Right cardiac atrium (tissue), 5 donors: ENCODE data around the gene SLC6A11. TPM values are rescaled to one million over a fixed set of nuclear protein-coding genes. Genes with fewer than 3 reads are reported as not detected.

ENCODE experiments used
- ATAC-seq, 2 donors: fragments of 200-7000 bp; cut with Tn5 transposase; one replicate each; pipeline versions ENCODE4 v1.8.0 to v1.9.1; 2020; ENCODE audit warnings: moderate library complexity in 2 of 2, mild to moderate bottlenecking in 1 of 2
- DNase-seq, 3 donors: peaks; one replicate each; pipeline ENCODE4 v3.0.0-alpha.2; 2020
- H3K27ac ChIP-seq: one replicate; pipeline ENCODE4 v1.5.1; 2013; ENCODE audit warnings: mild to moderate bottlenecking, low read length, control low read depth, moderate library complexity
- H3K27me3 ChIP-seq: one replicate; pipeline ENCODE4 v1.6.1; 2013; ENCODE audit not compliant: control insufficient read depth, insufficient read depth
- H3K4me1 ChIP-seq: one replicate; pipeline ENCODE4 v1.6.1; 2013; ENCODE audit warnings: low read length; ENCODE audit not compliant: control insufficient read depth, insufficient read depth
- H3K4me3 ChIP-seq: one replicate; pipeline ENCODE4 v1.5.1; 2013; ENCODE audit warnings: low read length, control low read depth
- H3K9me3 ChIP-seq: one replicate; pipeline ENCODE4 v1.6.1; 2013; ENCODE audit warnings: low read length; ENCODE audit not compliant: control insufficient read depth
- WGBS: extraction: QIAGEN DNeasy Blood & Tissue Kit; methylation state at CpG from one replicate; pipeline ENCODE4 v1.1.7; 2013; 5-methylcytosine and 5-hydroxymethylcytosine counted together
- intact Hi-C, 4 donors: fragments of 100-400 bp; cut with DNase I; formaldehyde crosslinking; loops; one replicate each; pipeline versions ENCODE4 v1.11.0 to v1.14.0; 2022 to 2023
- polyA plus RNA-seq: library from polyadenylated mRNA; stranded (reverse); fragments of 200-250 nt; gene quantifications from one replicate; pipeline ENCODE4 v1.2.3, GENCODE V29; 2013
- total RNA-seq, 4 donors: library from RNA; stranded (reverse); fragmentation: NEBNext Ultra II Directional; extraction: Animal tissue kit (Norgen Biotek cat#: 25700); gene quantifications; one replicate each; pipeline ENCODE4 v1.2.1, GENCODE V29; 2021
- donor health status: healthy with polysubstance abuse.
- donor health status: DM: no; HTN: yes; CAD: no.
- donor health status: DM: no; HTN: no; CAD: no.
- donor health status: DM: no; HTN: yes; CAD: no; lungs with severe emphysema.
- donor health status: DM: yes; HTN: yes; CAD: no.

The SLC6A11 gene
- total and polyA plus RNA-seq, 5 donors: 0.02 TPM; not detected in 4

DNA sequence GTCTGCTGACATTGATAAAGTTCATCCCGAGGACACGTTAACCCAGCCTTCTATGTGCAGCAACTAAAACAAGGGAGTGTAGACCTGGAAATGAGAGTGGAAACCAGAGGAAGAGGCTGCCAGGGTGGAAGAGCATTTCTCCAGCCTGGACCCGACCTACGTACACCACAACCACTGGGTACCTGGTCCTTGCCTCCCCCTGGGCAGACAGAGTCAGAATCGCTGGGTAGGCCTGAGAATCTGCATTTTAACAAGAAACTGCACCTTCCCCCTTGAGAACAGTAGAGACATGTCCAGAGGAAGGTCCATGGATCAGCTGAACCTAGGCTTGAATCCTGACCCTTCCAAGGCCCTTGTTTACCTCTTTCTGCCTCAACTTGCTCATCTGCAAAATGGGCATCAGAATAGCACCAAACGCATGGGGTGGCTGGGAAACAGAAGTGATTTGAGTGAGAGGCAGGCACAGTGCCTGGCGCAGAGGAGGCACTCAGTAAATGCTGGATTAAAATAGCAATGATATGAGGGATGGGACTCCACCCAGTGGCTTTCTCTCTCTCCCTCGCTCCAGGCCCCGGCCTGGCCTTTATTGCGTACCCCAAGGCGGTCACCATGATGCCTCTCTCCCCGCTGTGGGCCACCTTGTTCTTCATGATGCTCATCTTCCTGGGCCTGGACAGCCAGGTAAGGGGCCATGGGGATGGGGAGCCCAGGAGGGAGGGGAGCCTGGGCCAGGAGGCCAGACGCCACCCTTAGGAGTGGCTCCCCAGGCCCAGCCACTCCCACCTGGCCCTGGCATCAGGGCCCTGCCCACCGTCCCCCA lies 109.6 kb downstream of the SLC6A11 start:
- DNase-seq: no peak
- intact Hi-C loops: no loop called here

DNA sequence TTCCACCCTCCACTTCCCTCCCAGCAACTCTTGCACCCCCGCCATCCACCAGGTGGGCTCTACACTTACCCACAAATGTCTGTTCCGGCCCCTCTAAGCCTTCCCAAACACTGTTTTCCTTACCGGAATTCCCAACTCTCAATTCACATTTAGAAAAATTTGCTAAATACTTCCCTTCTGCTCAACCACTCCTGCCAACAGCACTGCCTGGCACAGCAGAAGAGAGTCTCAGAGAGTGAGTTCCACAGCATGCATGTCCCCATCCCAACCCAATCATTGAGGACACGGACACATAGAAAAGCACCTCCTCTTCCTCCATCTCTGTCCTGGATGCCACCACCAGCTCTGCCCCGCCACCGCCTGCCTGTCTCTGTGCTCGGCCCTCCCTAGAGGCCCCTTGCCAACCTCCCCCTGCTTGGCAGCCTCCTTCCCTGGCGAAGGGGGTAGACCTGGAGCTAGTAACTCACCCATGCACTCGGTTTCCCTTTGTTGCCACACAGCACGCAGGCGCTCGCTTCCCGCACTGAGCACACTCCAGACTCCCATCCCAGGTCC lies 110.3 kb downstream of the SLC6A11 start:
- Histone ChIP-seq H3K27me3 (no peaks in the 10 kb centered on the region), H3K4me3 (no peak overlapping the region), H3K9me3 (no peaks in the 10 kb centered on the region), H3K4me1 (peaks cover 4% of the 10 kb centered on the region), H3K27ac (no peak overlapping the region)
- ATAC-seq: peak; percentile 18 to 19
- 80% methylated on average over 13 of the region's 13 CpGs for WGBS
- intact Hi-C loops: no loop called here
- DNase-seq: no peak

More for the DNA sequence above, 109.6 kb downstream of the SLC6A11 start:
- peaks cover 4% of the 10 kb centered on the region for H3K4me1 ChIP-seq
- H3K4me3 ChIP-seq: no peak overlapping the region
- 87% methylated on average over 14 of the region's 14 CpGs for WGBS
- ATAC-seq: no peak
- H3K27me3 ChIP-seq: no peaks in the 10 kb centered on the region
- H3K27ac ChIP-seq: no peak overlapping the region
- no peaks in the 10 kb centered on the region for H3K9me3 ChIP-seq

GRCh38 chr3:10926811-10927521 lies 110.9 kb downstream of the SLC6A11 start:
- peak; percentile 61 to 80 (median 72) for DNase-seq
- ATAC-seq: peak; percentile 69 to 86
- H3K27ac ChIP-seq: no peak overlapping the region

GRCh38 chr3:10927551-10927950 lies 111.5 kb downstream of the SLC6A11 start:
- Histone ChIP-seq H3K4me1 (peaks cover 4% of the 10 kb centered on the region), H3K9me3 (no peaks in the 10 kb centered on the region), H3K4me3 (no peak overlapping the region), H3K27ac (no peak overlapping the region), H3K27me3 (no peaks in the 10 kb centered on the region)
- peak; percentile 52 to 71 (median 61) for DNase-seq
- 63% methylated on average over 4 of the region's 4 CpGs for WGBS
- intact Hi-C loops: no loop called here
- peak; percentile 30 to 68 for ATAC-seq

More at GRCh38 chr3:10926811-10927521, 110.9 kb downstream of the SLC6A11 start:
- no peaks in the 10 kb centered on the region for H3K27me3 ChIP-seq
- H3K4me3 ChIP-seq: no peak overlapping the region
- H3K9me3 ChIP-seq: no peaks in the 10 kb centered on the region
- 46% methylated on average over 16 of the region's 16 CpGs for WGBS
- peaks cover 4% of the 10 kb centered on the region for H3K4me1 ChIP-seq
- intact Hi-C loops: no loop called here

- WGBS: 48% methylated on average over 9 of the region's 9 CpGs
- peaks cover 4% of the 10 kb centered on the region for H3K4me1 ChIP-seq
These were observed 112.5 kb downstream of the SLC6A11 start for GRCh38 chr3:10928407-10928960.

GRCh38 chr3:10928961-10929471 lies 113.0 kb downstream of the SLC6A11 start:
- Histone ChIP-seq H3K27me3 (no peaks in the 10 kb centered on the region), H3K9me3 (no peaks in the 10 kb centered on the region), H3K4me3 (no peak overlapping the region), H3K4me1 (peaks cover 4% of the 10 kb centered on the region), H3K27ac (no peak overlapping the region)
- ATAC-seq: no peak
- intact Hi-C loops: no loop called here
- peak in 1 of 3 donors; percentile 15 for DNase-seq
- WGBS: 92% methylated on average over 17 of the region's 17 CpGs

More at GRCh38 chr3:10928407-10928960, 112.5 kb downstream of the SLC6A11 start:
- no peaks in the 10 kb centered on the region for H3K9me3 ChIP-seq
- DNase-seq: peak in 1 of 3 donors; percentile 53
- intact Hi-C loops: no loop called here
- H3K27me3 ChIP-seq: no peaks in the 10 kb centered on the region
- no peak overlapping the region for H3K4me3 ChIP-seq
- no peak overlapping the region for H3K27ac ChIP-seq
- ATAC-seq: no peak

GRCh38 chr3:10929978-10930665 lies 114.1 kb downstream of the SLC6A11 start:
- Histone ChIP-seq H3K4me3 (no peak overlapping the region), H3K27me3 (no peaks in the 10 kb centered on the region), H3K9me3 (no peaks in the 10 kb centered on the region), H3K4me1 (peaks cover 4% of the 10 kb centered on the region), H3K27ac (no peak overlapping the region)
- 83% methylated on average over 9 of the region's 9 CpGs for WGBS
- intact Hi-C loops: no loop called here
- DNase-seq: no peak
- ATAC-seq: no peak

GRCh38 chr3:10930666-10931040 lies 114.6 kb downstream of the SLC6A11 start:
- H3K9me3 ChIP-seq: no peaks in the 10 kb centered on the region
- peak in 1 of 3 donors; percentile 20 for DNase-seq
- intact Hi-C loops: no loop called here

DNA sequence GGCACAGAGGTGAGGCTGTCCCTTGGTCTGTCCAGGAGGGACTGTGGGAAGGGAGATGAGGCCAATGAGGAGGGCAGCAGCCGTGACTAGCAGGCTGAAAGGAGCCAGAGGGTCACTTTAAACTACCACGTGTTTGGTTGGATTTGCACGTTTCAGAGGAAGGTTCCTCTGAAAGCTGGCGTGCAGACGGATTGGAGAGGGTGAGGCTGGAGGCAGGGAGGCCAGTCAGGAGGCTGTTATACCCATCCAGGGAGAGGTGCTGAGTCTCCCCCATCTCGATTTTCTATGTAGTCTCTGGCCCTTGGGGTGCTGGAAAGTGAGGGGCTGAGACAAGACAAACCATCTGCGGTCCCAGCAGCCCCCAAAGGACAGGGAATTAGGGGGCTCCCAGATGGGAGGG lies 116.6 kb downstream of the SLC6A11 start:
- H3K4me1 ChIP-seq: peaks cover 4% of the 10 kb centered on the region
- no peaks in the 10 kb centered on the region for H3K9me3 ChIP-seq
- H3K27ac ChIP-seq: no peak overlapping the region
- no peak for DNase-seq
- ATAC-seq: no peak
- no peak overlapping the region for H3K4me3 ChIP-seq
- H3K27me3 ChIP-seq: no peaks in the 10 kb centered on the region
- intact Hi-C loops: no loop called here
- WGBS: 81% methylated on average over 7 of the region's 7 CpGs

More at GRCh38 chr3:10930666-10931040, 114.6 kb downstream of the SLC6A11 start:
- H3K4me1 ChIP-seq: peaks cover 4% of the 10 kb centered on the region
- no peaks in the 10 kb centered on the region for H3K27me3 ChIP-seq
- ATAC-seq: no peak
- no peak overlapping the region for H3K4me3 ChIP-seq
- no peak overlapping the region for H3K27ac ChIP-seq
- 76% methylated on average over 8 of the region's 8 CpGs for WGBS

- DNase-seq: peak in 1 of 3 donors; percentile 14
- 91% methylated on average over 8 of the region's 8 CpGs for WGBS
- H3K27me3 ChIP-seq: no peaks in the 10 kb centered on the region
- H3K9me3 ChIP-seq: no peaks in the 10 kb centered on the region
- H3K4me1 ChIP-seq: peaks cover 4% of the 10 kb centered on the region
- H3K4me3 ChIP-seq: no peak overlapping the region
- ATAC-seq: no peak
- intact Hi-C loops: no loop called here
- H3K27ac ChIP-seq: no peak overlapping the region
These were observed 117.0 kb downstream of the SLC6A11 start for GRCh38 chr3:10933021-10933420.
